ENCODE results near the gene SLC11A2.

Gene SLC11A2

GRCh38 chr12:51025836-51026638 is at the start of gene SLC11A2:
Gene SLC11A2, minus strand, starts transcription at chr12:51026384. Its CDS starts 15,656 bp downstream, at chr12:51010728.
- TF ChIP-seq MYC (IDR thresholded peaks at IDR 0.05; ENCODE audit: low read depth, low read length) = peak; percentile 85
- TF ChIP-seq, protein P1, sequence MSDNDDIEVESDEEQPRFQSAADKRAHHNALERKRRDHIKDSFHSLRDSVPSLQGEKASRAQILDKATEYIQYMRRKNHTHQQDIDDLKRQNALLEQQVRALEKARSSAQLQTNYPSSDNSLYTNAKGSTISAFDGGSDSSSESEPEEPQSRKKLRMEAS (IDR thresholded peaks at IDR 0.05; ENCODE audit: low read depth, low read length) = peak; percentile 81
- peak; percentile 62 for TF ChIP-seq POLR2A (IDR thresholded peaks at IDR 0.05; ENCODE audit: extremely low read depth, insufficient read length)
- TF ChIP-seq, protein P2, sequence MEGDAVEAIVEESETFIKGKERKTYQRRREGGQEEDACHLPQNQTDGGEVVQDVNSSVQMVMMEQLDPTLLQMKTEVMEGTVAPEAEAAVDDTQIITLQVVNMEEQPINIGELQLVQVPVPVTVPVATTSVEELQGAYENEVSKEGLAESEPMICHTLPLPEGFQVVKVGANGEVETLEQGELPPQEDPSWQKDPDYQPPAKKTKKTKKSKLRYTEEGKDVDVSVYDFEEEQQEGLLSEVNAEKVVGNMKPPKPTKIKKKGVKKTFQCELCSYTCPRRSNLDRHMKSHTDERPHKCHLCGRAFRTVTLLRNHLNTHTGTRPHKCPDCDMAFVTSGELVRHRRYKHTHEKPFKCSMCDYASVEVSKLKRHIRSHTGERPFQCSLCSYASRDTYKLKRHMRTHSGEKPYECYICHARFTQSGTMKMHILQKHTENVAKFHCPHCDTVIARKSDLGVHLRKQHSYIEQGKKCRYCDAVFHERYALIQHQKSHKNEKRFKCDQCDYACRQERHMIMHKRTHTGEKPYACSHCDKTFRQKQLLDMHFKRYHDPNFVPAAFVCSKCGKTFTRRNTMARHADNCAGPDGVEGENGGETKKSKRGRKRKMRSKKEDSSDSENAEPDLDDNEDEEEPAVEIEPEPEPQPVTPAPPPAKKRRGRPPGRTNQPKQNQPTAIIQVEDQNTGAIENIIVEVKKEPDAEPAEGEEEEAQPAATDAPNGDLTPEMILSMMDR (IDR thresholded peaks at IDR 0.05; ENCODE audit: low read depth, low read length) = no peak
- peak within 1 kb of the TSS; percentile 73 for H3K4me3 ChIP-seq (ENCODE audit: low read depth, low read length)
- DNase-seq (ENCODE audit: low read depth) = peak; percentile 98

DNA sequence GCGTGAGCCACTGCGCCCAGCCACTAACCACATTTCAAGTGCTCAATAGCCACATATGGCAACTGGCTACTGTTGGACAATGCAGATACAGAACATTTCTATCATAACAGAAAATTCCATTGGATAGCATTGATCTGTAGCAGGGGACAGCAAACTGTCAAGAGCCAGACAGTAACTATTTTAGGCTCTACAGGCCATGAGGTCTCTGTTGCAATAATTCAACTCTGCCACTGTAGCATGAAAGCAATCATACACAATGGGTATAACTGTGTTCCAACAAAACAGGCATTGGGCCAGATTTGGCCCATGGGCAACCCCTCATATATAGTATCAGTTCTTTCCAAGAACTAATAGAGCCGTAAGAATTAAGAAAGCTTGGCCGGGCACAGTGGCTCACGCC is 49.2 kb upstream of the SLC11A2 start:
- no peak for TF ChIP-seq POLR2A (IDR thresholded peaks at IDR 0.05; ENCODE audit: extremely low read depth, insufficient read length)
- TF ChIP-seq, protein P2 (IDR thresholded peaks at IDR 0.05; ENCODE audit: low read depth, low read length) = no peak
- no peak for TF ChIP-seq MYC (IDR thresholded peaks at IDR 0.05; ENCODE audit: low read depth, low read length)
- TF ChIP-seq, protein P1 (IDR thresholded peaks at IDR 0.05; ENCODE audit: low read depth, low read length) = no peak
- DNase-seq (ENCODE audit: low read depth) = no peak

GRCh38 chr12:51071663-51072062 is 45.5 kb upstream of the SLC11A2 start:
- TF ChIP-seq, protein P2 (IDR thresholded peaks at IDR 0.05; ENCODE audit: low read depth, low read length) = no peak
- TF ChIP-seq, protein P1 (IDR thresholded peaks at IDR 0.05; ENCODE audit: low read depth, low read length) = no peak
- TF ChIP-seq POLR2A (IDR thresholded peaks at IDR 0.05; ENCODE audit: extremely low read depth, insufficient read length) (no peak), MYC (IDR thresholded peaks at IDR 0.05; ENCODE audit: low read depth, low read length) (no peak)
- DNase-seq (ENCODE audit: low read depth) = no peak
- H3K4me3 ChIP-seq (ENCODE audit: low read depth, low read length) = no peak overlapping the region

More for the DNA sequence above, 49.2 kb upstream of the SLC11A2 start:
- no peak overlapping the region for H3K4me3 ChIP-seq (ENCODE audit: low read depth, low read length)

DNA sequence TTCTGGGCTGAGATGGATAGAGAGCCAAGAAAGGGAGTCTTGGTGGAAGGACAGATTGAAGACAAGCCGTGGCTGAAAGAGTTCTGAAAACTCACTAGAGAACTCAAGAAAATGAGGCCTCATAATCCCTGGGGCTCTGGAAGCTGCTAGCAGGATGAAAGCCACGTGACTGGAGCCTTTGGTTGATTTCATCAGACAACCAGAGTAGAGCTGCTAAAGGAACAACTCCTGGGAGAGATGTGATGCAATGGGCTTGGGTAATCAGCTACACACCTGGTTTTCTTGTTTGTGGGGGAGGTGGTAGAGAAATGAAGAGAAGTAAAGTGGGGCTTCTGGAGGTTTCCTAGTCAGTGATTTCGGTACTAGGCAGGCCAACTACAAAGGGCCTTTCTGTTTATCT is 43.8 kb upstream of the SLC11A2 start:
- TF ChIP-seq MYC (IDR thresholded peaks at IDR 0.05; ENCODE audit: low read depth, low read length) = no peak
- TF ChIP-seq, protein P2 (IDR thresholded peaks at IDR 0.05; ENCODE audit: low read depth, low read length) = no peak
- TF ChIP-seq, protein P1 (IDR thresholded peaks at IDR 0.05; ENCODE audit: low read depth, low read length) = peak; percentile 81
- TF ChIP-seq POLR2A (IDR thresholded peaks at IDR 0.05; ENCODE audit: extremely low read depth, insufficient read length) = no peak

GRCh38 chr12:51067771-51068170 is 41.6 kb upstream of the SLC11A2 start:
- TF ChIP-seq, protein P1 (IDR thresholded peaks at IDR 0.05; ENCODE audit: low read depth, low read length) = no peak
- no peak for TF ChIP-seq POLR2A (IDR thresholded peaks at IDR 0.05; ENCODE audit: extremely low read depth, insufficient read length)
- no peak for TF ChIP-seq MYC (IDR thresholded peaks at IDR 0.05; ENCODE audit: low read depth, low read length)
- TF ChIP-seq, protein P2 (IDR thresholded peaks at IDR 0.05; ENCODE audit: low read depth, low read length) = no peak
- no peak for DNase-seq (ENCODE audit: low read depth)
- no peak overlapping the region for H3K4me3 ChIP-seq (ENCODE audit: low read depth, low read length)

More for the DNA sequence above, 43.8 kb upstream of the SLC11A2 start:
- peak; percentile 77 for DNase-seq (ENCODE audit: low read depth)
- no peak overlapping the region for H3K4me3 ChIP-seq (ENCODE audit: low read depth, low read length)
